GM18868 (cell line): ENCODE results near the gene ZNF385B.

ENCODE experiments used
- ATAC-seq: cut with Tn5 transposase; IDR thresholded peaks from one replicate; pipeline ENCODE4 v1.9.1; 2021; ENCODE audit warnings: mild to moderate bottlenecking, moderate library complexity; ENCODE audit not compliant: unreplicated experiment

ZNF385B gene

DNA sequence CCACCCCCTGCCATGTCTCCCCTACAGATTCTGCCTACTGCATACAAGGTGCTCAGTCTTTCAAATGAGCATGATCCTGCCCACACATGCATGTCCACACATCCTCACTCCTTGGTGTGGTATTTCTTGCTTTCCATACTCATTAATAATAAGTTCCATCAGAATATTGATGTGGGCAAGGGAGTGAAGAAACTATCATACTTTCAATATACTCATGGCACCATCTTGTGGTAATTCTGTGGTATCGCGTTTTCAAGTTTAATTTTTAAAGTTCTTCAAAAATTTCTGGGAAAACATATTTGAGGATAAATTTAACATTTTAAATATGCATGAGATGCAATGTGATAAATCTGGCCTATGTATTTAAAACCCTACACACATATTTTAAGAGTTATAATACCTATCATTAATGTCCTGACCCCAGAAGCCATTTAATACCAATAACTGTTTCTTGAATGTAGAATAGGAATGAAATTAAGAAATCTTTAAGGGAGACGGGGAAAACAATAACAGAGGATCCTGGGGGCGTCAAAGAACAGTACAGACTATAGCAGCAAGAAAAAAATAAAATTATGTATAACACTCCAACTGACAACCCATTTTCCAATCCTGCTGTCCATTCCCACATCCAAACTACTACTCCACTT lies 110.1 kb downstream of the ZNF385B start:
- peak; percentile 54 for ATAC-seq

DNA sequence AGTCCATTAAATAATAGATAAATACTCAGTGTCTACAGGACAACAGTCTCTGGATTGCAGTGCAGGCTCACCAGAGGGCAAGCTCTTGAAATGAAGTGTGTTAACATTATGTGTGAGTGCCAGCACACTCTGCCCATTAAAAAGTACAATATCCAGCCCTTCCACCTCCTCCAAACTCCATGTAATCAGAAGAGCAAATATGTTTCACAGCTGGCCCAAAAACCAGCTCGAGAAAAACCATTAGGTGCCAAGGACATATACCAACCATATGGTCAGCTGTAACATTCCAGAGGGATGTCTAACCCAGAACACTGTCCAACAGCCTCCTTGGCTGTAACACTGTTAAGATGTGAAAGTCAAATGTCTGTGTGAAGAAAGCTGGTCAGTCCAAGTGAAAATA lies 112.2 kb downstream of the ZNF385B start:
- ATAC-seq: no peak

DNA sequence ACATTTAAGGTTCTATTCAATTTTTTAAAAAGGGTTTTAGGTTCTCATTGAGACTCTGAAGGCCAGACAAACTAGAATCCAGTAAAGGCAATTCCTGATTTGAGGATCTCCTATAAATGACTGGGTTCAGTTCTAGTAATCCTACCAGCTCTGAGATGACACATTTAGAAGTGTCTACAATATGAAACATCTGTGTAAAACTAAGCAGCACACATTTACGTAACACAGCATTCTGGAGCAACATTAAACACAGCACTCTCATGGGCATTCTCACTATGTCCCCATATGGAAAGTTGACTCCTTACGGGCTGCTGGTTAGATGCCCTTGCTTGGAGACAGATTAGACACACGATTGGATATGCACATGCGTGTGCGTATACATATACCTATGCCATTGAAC lies 114.4 kb downstream of the ZNF385B start:
- ATAC-seq: no peak

DNA sequence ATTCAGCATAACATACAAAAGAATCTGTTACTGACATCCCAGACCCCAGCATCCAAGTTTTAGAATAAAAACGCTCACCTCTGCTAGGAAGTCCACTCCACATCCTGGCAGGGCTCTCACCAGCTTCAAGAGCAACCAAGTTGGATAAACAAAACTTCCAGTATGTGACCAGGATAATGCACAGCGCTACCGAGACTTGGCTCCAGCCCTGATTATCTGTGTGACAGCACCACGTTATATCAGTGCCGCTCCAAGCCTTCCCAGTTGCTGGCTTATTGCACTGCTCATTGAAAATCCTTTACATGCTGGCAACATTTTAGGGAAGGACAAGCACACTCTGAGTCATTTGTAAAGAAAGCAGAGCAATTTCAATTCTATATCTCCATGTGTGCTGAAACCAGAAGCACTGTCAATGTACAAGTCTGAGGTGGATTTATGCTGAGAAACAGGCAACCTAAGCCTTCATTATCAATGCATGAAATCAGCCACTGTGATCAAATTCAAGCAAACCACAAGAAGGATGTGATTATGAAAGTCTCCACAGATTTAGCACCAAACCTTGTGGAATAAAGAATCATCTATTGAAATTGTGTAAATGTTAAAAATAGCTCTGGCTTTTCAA lies 115.7 kb downstream of the ZNF385B start:
- ATAC-seq: no peak

DNA sequence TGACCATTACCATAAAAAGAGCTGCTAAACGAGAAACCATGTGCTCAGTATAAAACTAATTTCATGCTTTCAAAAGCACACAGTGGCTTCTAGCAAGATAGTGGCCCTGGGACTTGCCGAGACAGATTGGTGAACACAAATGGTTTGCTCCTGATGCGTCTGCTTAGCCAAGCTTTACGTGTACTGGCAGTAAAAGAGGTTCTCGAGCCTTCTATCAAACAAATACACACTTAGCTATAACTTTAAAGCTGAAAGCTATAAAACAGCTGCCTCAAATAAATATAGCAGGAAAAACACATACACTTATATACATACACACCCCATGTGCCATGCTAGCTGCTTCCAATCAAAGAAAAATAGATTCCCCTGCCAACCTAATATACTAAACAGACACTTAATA lies 117.0 kb downstream of the ZNF385B start:
- no peak for ATAC-seq

DNA sequence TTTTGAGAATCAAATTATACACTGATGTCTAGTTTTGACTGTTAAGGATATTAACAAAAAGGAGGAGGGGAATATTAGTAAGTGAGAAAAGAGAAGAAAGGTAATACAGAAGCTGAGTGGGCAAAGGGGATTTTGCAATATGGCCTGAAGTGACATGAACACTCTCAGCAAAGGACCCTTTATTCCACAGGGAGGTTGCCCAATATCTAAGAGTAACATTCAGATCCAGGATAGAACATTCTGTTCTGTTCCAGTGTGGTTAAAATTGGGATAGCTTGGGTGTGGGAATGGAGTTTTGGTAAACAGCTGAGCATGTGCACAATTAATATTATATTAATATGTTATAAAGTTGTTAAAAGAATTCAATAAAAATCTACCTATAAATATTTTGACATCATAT lies 120.1 kb downstream of the ZNF385B start:
- ATAC-seq: no peak

DNA sequence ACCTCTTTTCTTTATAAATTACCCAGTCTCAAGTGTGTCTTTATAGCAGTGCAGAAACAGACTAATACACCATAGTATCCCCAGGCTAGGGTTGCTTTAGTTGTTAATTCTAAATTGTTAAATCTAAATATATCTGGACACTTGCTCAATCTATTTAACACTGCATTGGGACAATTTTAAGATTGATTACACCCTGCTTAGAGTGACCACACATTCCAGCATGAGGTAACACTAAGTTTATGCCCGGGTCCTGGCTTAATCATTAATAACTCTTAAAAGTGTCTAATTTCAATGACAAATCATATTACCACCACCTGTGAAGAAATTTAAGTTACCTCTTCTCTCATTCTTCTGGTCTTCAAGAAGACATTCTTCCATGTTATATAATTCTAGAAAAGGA lies 131.4 kb downstream of the ZNF385B start:
- no peak for ATAC-seq

DNA sequence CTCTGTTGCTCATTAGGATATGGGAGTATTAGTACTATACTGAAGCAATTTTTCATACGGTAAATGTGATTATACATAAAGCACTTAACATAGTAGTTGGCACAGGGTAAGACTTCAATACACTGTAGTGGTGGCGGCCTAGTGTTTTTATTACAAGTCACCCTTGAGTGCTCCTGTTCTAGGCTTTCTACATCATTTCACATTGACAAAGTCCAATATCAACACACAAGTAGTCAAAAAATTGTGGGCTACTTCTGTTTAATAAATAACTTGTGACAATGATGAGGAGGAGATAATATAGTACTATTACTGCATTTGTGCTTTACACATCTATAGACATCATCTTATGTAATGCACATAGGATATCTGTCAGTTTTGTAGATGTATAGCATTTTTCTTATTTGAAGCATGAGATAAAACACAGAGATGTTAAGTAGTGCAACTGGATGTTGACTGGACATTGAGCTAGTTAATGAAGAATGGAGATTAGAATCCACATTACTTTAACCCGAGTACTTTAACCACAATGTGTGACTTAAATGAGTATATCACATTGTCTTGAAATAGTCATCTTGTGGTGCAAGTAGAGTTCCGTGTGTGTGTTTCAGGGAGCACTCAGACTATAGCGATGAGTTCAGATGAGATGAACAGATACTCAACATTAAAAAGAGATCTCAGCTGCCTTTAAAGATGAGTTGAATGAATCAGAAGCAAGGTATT lies 134.8 kb downstream of the ZNF385B start:
- no peak for ATAC-seq

DNA sequence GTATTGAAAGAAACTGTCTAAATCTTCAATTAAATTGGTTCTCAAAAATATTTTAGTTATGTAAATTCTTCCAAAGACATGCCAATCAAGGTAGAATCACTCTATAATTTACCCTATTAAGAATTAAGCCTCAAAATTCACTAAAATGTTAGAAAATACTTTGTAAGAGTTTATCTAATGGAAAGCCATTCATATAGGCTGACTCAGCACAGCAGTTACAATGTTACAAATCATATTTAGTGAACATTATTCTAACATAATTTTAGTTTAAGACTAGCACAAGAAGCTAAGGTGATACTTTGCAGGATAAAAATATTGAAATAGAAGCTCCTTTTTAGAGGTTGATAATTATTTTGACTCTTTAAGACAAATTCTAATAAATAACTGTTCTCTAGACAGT lies 137.0 kb downstream of the ZNF385B start:
- ATAC-seq: no peak

DNA sequence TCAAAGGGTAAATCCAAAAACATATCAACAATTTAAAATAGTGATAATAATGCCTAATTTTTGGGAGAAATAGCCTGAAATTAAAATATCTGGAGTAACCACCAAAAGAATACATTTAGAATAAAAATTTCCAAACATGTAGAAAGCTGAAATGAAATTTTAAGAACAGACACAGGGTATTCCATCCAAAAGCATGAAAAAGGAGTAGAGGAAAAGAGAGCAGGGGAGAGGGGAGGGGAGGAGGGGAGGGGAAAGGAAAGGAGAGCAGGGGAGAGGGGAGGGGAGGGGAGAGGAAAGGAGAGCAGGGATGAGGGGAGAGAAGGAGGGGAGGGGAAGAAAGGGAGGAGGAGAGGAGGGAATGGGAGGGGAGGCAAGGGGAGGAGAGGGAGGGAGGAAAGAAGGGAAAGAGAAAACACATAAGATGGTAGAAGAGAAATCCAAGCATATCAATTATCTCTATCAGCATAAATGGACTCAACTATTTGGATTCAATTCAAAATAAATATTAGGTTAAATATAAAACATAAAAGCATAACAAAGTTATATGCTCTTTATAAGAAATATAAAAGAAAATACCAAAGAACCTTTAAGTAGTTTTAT lies 141.1 kb downstream of the ZNF385B start:
- no peak for ATAC-seq

DNA sequence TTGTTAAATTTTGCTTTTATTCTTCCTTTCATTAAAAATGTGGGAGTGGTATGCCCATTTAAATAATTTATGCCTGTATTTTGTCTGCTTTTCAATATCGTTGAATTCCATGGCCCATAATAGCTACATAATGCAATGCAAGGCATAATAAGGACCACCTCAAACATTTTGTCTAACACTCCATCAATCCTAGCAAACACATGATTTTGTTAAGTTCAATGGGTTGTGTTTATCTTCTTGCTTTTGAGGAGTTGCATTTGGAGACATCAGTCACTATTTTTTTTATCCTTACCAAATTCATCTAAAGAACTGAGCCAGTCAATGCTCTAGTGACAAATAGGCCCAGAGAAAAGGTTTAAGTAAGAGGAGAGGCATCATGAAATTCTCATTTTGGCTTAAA lies 145.5 kb downstream of the ZNF385B start:
- no peak for ATAC-seq

DNA sequence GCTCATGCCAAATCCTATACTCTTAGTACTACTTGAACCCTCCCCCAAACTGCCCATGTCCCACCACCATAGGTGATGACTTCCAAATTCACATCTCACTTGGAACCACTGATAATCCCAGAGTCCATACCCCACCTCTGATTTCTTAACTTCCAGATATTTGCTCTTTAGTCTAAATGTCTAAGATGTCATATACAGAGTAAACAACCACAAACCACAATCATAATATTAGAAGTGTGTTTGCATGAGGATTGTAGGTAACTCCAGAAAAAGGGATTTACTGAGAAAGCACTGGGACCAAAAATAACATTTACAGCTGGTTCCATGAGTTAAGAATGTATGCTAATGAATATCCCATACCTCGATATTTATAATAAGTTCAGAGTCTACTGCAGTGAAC lies 146.2 kb downstream of the ZNF385B start:
- no peak for ATAC-seq

DNA sequence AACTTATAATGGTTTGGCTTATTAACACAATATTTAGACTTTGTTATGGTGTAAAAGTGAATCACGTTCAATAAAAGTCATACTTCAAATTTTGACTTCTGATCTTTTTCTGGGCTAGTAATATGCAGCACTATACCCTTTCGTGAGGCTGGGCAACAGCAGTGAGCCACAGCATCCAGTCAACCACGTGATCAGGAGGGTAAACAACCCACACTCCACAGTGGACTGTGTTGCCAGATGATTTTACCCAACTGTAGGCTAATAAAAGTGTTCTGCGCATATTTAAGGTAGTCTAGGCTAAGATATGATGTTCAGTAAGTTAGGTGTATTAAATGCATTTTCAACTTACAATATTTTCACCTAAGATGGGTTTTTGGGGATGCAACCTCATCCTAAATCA lies 148.6 kb downstream of the ZNF385B start:
- ATAC-seq: no peak

DNA sequence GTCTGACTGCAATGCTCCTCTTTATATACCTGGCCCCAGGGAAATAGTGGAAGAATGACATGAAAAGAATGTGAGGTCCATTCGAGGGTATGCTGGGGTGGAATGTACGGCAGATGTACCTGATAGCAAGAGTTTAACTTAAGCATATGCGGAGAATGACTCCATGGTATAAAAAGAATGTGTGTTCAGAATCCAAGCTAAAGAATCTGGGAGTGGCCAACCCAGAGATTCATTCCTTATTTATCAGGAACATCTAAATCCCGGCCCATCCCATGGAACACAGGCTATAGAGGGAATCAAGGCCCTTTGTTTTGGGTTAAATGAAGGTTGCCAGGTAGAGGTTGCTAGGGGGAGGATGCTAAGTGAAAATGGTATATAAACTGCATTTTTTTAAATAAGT lies 150.0 kb downstream of the ZNF385B start:
- ATAC-seq: no peak

DNA sequence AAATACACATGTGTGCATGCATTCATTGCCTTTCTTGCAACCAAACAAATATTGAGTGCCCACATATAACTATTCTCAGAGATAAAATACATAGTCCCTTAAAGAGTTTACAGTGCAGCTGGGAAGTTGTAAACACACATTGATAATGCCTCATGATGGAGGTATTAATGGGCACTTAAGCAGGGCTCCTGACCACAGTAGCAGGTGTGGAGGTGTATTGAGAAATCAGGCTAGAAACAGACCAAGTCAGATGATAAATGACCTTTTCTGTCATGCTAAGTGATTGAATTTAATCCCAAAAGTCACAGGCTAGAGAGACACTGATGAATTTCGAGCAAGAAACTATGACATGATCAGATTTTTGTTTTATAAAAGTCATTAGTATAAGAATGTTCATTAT lies 157.7 kb downstream of the ZNF385B start:
- ATAC-seq: no peak

DNA sequence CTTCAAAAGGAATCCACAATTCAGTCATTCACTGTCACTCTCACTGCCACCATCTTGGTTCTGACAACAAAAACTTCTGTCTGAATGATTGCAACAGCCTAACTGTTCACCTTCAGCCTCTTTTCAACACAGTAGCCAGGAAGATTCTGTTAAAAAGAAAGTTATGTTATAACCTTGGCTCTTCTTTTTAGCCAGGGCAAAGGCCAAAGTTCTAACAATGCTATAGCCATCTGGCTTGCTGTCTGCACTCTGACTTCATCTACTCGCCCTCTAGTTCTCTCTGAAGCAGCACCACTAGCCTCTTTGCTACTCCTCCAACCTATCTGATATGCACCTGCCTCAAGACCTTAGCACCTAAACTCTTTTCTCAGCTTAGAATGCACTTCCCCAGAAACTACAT lies 158.5 kb downstream of the ZNF385B start:
- ATAC-seq: no peak

DNA sequence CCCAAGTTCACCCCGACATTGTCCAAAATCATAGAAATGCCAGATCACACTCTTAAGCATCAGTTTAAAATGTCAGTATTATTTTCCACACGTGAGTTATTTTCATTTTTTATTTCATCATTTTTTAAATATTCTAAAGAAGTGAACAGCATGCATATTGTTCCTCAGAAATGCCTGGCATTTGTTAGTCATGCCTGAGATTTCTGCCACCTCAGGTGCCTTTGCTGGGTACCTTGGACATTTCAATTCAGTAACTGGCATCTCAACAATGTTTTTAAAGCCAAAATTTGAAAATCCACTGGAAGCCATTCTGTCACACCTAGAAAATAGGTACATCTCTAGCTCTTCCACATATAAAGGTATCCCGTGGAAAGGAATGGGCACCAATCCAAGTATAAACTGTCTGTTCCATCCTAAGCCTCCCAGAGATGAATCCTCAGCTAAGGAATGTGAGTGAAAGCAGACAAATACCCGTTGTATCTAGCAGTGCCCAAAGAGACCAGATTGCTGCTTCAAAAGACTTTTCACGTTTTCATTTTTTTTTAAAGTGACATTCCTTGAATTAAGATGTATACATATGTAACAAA lies 159.8 kb downstream of the ZNF385B start:
- ATAC-seq: no peak

DNA sequence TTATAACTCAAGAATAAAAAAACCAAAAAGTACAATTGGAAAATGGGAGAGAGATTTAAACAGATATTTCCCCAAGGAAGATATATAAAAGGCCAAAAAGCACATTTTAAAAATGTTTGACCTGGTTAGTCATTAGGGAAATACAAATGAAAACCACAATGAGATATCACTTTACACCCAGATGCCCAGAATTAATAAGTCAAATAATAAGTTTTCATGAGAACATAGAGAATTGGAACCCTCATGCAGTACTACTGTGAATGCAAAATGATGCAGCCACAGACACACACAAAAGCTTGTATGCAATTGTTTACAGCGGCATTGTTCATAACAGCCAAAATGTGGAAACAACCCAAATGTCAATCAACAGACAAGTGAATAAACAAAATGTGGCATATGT lies 165.9 kb downstream of the ZNF385B start:
- no peak for ATAC-seq

DNA sequence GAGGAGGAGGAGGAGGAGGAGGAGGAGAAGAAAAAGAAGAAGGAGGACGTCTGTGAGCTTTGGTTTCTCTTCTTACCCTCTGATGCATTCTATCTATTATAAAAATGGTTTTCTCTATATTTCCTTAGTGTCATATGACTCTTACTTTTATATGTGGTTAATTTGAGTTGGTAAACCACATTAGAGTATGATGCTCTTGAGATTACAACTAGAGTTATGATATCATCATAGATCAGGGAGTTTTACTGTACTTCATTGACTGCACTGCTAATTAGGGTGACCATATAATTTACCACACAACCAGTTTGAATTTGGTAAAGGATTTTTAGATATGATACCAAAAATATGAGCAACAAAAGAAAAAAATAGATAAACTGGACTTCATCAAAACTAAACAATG lies 166.4 kb downstream of the ZNF385B start:
- no peak for ATAC-seq

DNA sequence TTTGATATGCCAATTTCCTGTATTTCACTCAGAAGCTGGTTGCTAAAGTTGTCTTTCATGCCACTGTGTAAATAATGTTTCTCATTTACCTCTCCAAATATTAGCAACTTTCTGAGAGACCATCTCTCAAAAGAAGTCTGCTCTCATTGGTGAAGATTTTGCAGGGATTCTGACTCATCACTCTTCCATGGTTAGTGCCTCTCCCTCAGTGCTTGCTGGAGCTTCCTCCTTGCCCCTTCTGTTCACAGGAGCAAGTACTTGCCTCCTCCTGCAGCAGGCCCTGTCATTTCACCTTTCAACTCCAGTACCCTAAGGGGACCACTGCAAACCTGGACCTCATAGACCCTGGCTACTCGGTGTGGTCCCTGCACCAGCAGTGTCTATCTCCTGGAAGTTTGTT lies 168.8 kb downstream of the ZNF385B start:
- ATAC-seq: no peak

DNA sequence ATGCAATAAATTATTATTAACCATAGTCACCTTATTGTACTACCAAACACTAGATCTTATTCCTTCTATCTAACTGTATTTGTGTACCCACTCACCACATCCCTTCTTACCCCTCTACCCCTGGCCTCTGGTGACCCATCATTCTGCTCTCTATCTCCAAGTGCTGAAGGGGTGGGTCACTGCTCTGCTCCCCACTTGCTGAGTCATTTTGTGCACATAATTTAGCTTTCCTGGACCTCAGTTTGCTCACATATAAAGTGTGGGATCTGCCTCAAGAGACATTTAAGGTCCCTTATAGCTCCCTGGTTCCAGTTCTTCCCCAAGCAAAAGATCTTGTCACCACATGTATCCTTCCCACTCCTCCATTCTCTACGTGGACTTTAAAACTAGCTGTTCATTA lies 169.4 kb downstream of the ZNF385B start:
- ATAC-seq: no peak

DNA sequence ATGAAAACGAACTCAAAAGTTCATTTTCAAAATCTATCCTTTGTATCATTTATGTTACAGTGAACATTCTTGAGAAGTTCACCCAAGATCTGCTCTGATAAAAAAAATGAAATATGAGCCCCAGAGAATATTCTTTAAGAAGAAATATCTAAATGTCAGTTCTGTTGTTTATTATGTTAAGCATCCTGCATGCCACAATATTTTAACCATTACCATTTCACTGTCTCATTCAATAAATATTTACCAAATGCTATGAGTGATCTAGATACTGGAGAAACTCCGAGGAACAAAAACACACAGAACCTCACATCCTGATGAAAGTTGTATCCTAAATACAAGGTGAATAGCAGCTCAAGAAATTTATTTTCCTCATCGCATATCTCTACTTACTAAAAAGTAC lies 170.2 kb downstream of the ZNF385B start:
- ATAC-seq: no peak
